GM21390 (cell line): ENCODE data around the gene COLEC11.
"Not testable (repeated sequence)": the region's sequence is repeated elsewhere in the genome, so short reads cannot be mapped to it uniquely, and the experiment has no call there.

Experiments
- ATAC-seq: cut with Tn5 transposase; IDR thresholded peaks from one replicate; pipeline ENCODE4 v1.9.1; 2021; ENCODE audit not compliant: unreplicated experiment

COLEC11 gene

DNA sequence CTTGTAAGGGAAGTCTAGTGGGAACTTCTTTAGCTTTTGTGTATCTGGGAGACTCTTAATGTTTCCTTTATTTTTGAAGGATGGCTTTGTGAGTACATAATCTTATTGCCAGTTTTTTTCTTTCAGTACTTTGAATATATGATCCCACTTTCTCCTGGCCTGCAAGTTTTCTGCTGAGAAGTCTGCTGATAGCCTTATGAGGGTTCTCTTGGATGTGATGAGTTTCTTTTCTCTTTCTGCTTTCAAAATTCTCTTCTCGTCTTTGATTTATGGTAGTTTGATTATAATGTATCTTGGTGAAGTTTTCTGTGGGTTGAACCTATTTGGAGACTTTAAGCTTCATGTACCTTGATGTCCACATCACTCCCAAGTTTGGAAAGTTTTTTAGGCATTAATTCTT is 28.1 kb downstream of the COLEC11 start:
- ATAC-seq, result no peak

DNA sequence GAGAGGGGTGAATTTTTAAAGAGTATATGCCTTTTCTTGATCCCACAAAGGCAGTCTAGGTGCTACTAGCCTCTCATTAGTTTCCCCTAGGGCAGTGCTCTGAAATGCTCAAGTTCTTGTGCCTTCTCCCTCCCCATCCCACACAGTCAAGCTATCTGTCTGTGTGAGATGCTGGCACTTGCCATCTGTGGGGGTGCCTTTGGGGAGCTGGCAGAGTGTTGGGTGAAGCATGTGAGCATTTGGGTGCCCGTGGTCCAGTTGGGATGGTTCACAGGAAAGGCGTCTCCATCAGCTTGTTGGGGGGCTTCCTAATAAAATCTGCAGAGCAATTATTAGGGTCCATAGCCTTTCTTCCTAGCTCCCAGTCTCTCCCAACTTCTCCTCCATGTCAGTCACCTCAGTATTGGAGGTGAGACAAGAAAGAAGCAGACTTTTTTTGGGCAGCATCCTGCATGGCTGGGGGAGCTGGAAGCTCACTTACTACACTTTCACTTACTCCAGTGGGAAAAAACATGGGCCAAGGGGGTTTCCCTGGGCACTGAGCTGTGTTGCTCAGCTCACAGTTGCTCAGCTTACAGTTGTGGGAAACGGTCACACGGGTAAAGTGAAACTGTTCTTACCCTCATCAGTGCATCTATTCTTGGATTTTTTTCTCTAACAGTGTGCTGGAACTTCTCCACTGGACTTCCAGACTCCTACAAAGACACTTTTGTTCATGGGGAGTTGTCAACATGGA is 29.3 kb downstream of the COLEC11 start:
- ATAC-seq, result no peak

GRCh38 chr2:3625186-3625585 is 30.3 kb downstream of the COLEC11 start:
- no peak for ATAC-seq

DNA sequence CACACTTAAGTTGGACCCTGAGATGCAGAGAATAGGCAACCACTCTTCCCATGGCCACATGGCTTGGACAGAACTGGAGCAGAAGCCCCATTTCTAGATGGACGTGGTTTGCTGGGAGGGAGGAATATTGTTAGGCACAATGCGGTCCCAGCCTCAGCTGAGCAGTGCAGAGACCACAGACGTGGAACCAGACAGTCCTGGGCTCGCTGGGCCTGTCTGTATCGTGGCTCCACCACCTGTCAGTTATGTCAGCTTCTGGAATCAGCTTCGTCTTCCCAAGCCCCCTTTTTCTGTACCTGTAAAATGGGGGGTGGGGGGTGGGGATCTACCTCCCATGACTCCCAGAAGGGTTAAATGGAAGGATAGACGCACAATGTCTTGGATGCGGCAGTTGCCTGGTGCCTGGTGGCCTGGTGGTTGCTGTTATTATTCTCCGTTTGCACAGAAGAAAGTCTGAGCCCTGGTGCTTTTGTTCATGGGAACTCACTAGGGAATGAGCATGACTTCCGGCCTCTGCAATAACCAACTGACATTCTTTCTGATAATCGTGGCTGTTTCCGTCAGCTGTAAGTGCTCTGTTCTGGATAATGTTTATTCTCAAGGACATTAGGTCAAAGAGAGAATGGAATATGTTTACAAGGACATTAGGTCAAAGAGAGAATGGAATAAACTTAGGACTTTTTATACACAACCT is 31.4 kb downstream of the COLEC11 start:
- no peak for ATAC-seq

- ATAC-seq, result no peak
These were observed 32.0 kb downstream of the COLEC11 start for GRCh38 chr2:3626812-3627499.

DNA sequence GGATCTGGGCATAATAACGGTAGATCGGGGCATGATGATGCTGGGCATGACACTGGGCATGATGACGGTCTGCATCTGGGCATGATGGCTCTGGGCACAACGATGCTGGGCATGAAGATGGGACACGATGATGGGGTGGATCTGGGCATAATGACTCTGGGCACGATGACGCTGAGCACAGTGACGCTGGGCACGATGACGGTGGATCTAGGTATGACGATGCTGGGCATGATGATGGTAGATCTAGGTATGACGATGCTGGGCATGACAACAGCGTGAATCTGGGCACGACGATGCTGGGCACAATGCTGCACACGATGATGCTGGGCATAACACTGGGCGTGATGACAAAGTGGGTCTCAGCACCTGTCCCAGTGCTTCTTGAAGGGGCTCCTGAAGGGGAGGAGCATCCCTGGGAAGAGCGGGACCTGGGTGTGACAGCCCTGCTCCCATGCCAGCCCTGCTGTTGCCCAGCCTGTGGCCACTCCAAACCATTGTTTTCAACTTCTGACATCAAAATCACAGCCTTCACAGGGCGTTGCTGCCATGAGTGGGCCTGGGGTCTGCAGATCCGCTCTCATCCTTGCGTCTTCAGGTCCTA is 32.7 kb downstream of the COLEC11 start:
- ATAC-seq, result no peak

GRCh38 chr2:3628241-3628679 is 33.3 kb downstream of the COLEC11 start:
- no peak for ATAC-seq

- ATAC-seq, result no peak
These were observed 33.9 kb downstream of the COLEC11 start for GRCh38 chr2:3628800-3629199.

GRCh38 chr2:3630631-3631030 is 35.7 kb downstream of the COLEC11 start:
- no peak for ATAC-seq

DNA sequence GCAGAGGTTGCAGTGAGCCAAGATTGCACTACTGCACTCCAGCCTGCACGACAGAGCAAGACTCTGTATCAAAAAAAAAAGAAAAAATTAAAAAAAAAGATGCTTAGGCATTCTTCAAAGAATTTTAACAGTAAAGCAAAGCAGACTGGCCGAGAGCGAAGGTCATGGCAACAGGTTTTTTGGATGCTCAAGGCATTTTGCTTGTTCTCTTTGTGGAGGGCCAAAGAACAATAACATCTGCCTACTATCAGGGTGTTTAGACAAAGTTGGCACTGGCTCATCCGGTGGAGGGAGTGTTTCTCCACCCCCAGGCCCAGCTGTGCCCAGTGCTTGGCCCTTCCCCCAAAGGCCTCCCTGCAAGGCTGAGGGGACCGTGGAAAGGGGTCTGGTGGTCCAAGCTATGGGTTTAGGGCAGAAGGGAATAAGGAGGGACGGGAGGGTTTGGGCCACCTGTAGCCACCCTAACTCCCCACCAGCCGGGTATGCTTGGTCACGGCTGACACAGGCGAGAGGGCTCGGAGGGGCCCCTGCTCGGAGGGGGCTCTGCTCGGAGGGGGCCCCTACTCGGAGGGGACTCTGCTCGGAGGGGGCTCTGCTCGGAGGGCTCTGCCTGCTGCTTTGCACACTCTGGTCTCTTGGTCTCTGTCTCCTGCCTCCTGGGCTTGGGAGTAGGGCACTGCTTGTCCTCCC is 36.4 kb downstream of the COLEC11 start:
- no peak for ATAC-seq

- ATAC-seq, result no peak
These were observed 37.1 kb downstream of the COLEC11 start for GRCh38 chr2:3631851-3632659.

DNA sequence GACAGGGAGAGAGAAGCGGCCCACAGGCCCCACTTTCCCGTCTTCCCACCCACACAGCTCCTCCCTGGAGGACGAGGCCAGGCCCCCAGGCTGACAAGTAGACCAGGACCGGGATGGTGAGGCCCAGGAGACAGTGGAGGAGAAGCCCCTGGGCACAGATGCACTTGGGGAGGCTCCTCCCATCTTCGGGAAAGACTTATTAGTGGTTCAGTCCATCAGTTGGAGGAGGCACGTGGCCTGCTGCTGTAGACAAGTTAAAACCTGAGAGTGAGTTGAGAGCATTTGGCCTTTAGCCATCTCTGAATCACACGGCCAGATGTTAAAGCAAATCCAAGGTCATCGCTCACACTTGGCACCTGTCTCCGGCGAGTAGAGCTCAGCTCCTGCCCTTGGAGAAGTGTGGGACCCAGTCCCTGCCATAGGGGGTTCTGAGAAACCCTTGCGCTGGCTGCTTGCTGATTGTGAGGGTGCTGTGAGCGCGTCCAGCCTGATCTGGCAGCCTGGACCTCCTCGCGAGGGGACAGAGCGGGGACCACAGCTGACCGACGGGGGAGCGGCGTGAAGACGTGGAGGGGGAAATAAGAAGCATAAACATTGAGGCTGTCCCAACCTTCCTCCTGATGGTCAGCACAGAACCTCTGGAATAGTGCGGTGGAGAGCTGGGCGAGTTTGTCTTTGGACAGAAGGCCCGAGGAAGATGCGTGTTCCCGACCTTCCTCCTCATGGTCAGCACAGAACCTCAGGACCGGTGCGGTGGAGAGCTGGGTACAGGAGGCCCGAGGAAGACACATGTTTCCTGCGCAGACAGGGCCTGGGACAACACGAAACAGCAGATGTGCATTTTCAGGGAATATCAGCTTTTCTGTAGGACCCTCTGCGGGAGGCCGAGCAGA is 38.4 kb downstream of the COLEC11 start:
- ATAC-seq, result no peak

GRCh38 chr2:3633982-3634595 is 39.2 kb downstream of the COLEC11 start:
- no peak for ATAC-seq

GRCh38 chr2:3634596-3635121 is 39.7 kb downstream of the COLEC11 start:
- ATAC-seq, result no peak

GRCh38 chr2:3635171-3635974 is 40.5 kb downstream of the COLEC11 start:
- no peak for ATAC-seq

DNA sequence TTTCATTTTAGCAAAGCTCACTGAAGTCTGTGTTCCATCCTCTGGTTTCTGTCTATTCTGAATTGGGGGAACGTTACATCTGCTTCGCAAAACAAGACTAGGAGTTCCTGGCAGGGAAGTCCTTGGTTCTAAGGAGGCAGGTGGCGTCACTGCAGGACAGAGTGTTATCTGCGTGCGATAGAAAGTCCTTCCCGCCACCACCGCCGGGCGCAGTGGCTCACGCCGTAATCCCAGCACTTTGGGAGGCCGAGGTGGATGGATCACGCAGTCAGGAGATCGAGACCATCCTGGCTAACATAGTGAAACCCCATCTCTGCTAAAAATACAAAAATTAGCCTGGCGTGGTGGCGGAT is 41.0 kb downstream of the COLEC11 start:
- ATAC-seq, result not testable (repeated sequence)

DNA sequence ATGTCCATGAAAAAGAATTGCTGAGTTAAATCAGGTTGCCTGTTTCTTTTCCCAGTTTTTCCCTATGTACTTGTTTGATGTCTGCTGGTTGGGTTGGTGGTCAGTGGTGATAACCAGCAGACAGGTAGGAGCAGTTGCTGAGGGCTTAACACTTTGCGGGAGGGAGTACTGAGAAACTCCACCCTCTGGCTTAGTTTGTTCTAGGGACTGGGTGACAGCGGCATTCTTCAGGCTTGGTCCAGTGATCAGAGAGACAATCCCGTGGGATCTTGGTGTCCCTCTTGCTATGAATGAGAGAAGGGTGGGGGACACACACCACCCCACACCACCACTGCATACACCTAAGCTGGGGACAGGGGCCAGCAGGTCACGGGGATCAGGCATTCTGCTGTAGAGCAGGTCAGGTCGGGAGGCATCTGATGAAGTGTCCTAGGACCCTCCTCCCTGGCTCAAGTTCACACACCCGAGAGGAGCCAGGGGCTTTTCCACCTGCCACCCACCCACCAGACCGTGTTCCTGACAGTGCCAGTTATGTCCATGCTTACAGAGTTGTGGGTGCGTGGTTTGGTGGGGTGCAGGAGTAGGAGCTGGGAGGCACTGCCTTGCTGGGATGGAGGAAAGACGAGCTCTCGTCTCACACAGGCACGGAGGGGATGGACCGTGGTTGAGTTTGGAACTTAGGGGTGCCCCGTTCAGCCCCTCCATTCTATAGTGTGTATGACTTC is 41.8 kb downstream of the COLEC11 start:
- no peak for ATAC-seq
